H9 (cell line): ENCODE data around the gene ZBTB8OS. TPM values are rescaled to one million over a fixed set of nuclear protein-coding genes. Genes with fewer than 3 reads are reported as not detected.

ENCODE experiments used
- DNase-seq: peaks from one replicate; pipeline ENCODE4 v3.0.0-alpha.2; 2017
- H2AFZ ChIP-seq: one replicate; pipeline ENCODE4 v1.6.1; 2013; ENCODE audit warnings: mild to moderate bottlenecking, low read length, control low read depth, moderate library complexity
- H2AK5ac ChIP-seq: 2 replicates; pipeline ENCODE4 v1.6.1; 2013; ENCODE audit warnings: low read length, control low read depth, mixed read lengths; ENCODE audit not compliant: insufficient read length
- H2BK120ac ChIP-seq: one replicate; pipeline ENCODE4 v1.6.1; 2013; ENCODE audit warnings: low read depth, mild to moderate bottlenecking, low read length, control low read depth, inconsistent platforms; ENCODE audit not compliant: poor library complexity, severe bottlenecking
- H2BK12ac ChIP-seq: 2 replicates; pipeline ENCODE4 v1.6.1; 2013; ENCODE audit warnings: low read length, control low read depth, mixed read lengths, low read depth; ENCODE audit not compliant: insufficient read length
- H2BK15ac ChIP-seq: 2 replicates; pipeline ENCODE4 v1.6.1; 2013; ENCODE audit warnings: low read depth, low read length, control low read depth
- H2BK20ac ChIP-seq: one replicate; pipeline ENCODE4 v1.6.1; 2013; ENCODE audit warnings: low read depth, mild to moderate bottlenecking, low read length, control low read depth, inconsistent platforms; ENCODE audit not compliant: poor library complexity, severe bottlenecking
- H2BK5ac ChIP-seq: 2 replicates; pipeline ENCODE4 v1.6.1; 2013; ENCODE audit warnings: low read length, control low read depth, mixed read lengths; ENCODE audit not compliant: insufficient read length
- H3K14ac ChIP-seq: 2 replicates; pipeline ENCODE4 v1.6.1; 2013; ENCODE audit warnings: low read length, control low read depth; ENCODE audit not compliant: insufficient read depth
- H3K18ac ChIP-seq: 2 replicates; pipeline ENCODE4 v1.6.1; 2013; ENCODE audit warnings: low read depth, mild to moderate bottlenecking, mixed read lengths, low read length, control low read depth; ENCODE audit not compliant: insufficient read length
- H3K23ac ChIP-seq: 2 replicates; pipeline ENCODE4 v1.6.1; 2013; ENCODE audit warnings: low read length, control low read depth, mixed read lengths, low read depth; ENCODE audit not compliant: insufficient read length
- H3K23me2 ChIP-seq: 2 replicates; pipeline ENCODE4 v1.6.1; 2013; ENCODE audit warnings: low read depth, mild to moderate bottlenecking, mixed read lengths, low read length, control low read depth; ENCODE audit not compliant: insufficient read length, poor library complexity, severe bottlenecking
- H3K27ac ChIP-seq: 2 replicates; pipeline ENCODE4 v1.5.1; 2013; ENCODE audit warnings: low read length, control low read depth, mixed read lengths, low read depth; ENCODE audit not compliant: insufficient read length
- H3K27me3 ChIP-seq: 2 replicates; pipeline ENCODE4 v1.6.1; 2013; ENCODE audit warnings: low read length, control low read depth, inconsistent platforms; ENCODE audit not compliant: insufficient read depth
- H3K4ac ChIP-seq: 2 replicates; pipeline ENCODE4 v1.6.1; 2013; ENCODE audit warnings: low read depth, mild to moderate bottlenecking, control low read depth, inconsistent platforms, low read length, moderate library complexity
- H3K4me1 ChIP-seq: 2 replicates; pipeline ENCODE4 v1.6.1; 2013; ENCODE audit warnings: low read length, control low read depth, inconsistent platforms; ENCODE audit not compliant: insufficient read depth
- H3K4me2 ChIP-seq: 2 replicates; pipeline ENCODE4 v1.6.1; 2013; ENCODE audit warnings: low read length, control low read depth, mixed read lengths; ENCODE audit not compliant: insufficient read length, insufficient read depth
- H3K56ac ChIP-seq: 2 replicates; pipeline ENCODE4 v1.6.1; 2013; ENCODE audit warnings: low read depth, mild to moderate bottlenecking, mixed read lengths, low read length, control low read depth; ENCODE audit not compliant: insufficient read length
- H3K79me1 ChIP-seq: 2 replicates; pipeline ENCODE4 v1.6.1; 2013; ENCODE audit warnings: low read depth, mild to moderate bottlenecking, moderate library complexity, low read length, control low read depth, inconsistent platforms; ENCODE audit not compliant: insufficient read depth, poor library complexity, severe bottlenecking
- H3K79me2 ChIP-seq: 2 replicates; pipeline ENCODE4 v1.6.1; 2013; ENCODE audit warnings: low read length, control low read depth, inconsistent platforms; ENCODE audit not compliant: insufficient read depth
- H3K9ac ChIP-seq: 2 replicates; pipeline ENCODE4 v1.6.1; 2013; ENCODE audit warnings: low read length, control low read depth, mixed read lengths; ENCODE audit not compliant: insufficient read length; ENCODE audit errors: extremely low read depth
- H3K9me3 ChIP-seq: one replicate; pipeline ENCODE4 v1.6.1; 2013; ENCODE audit warnings: low read depth, low read length, inconsistent platforms; ENCODE audit not compliant: control insufficient read depth
- H3T11ph ChIP-seq: one replicate; pipeline ENCODE4 v1.6.1; 2013; ENCODE audit warnings: mild to moderate bottlenecking, low read length, control low read depth, inconsistent platforms
- H4K20me1 ChIP-seq: one replicate; pipeline ENCODE4 v1.6.1; 2013; ENCODE audit not compliant: control insufficient read depth, insufficient read length, insufficient read depth
- H4K5ac ChIP-seq: 2 replicates; pipeline ENCODE4 v1.6.1; 2013; ENCODE audit warnings: low read depth, mild to moderate bottlenecking, mixed read lengths, low read length, control low read depth; ENCODE audit not compliant: insufficient read length
- H4K8ac ChIP-seq: replicated peaks from 2 replicates; pipeline ENCODE4 v1.6.1; 2013; ENCODE audit warnings: low read length, control low read depth, mixed read lengths, low read depth; ENCODE audit not compliant: insufficient read length
- H4K91ac ChIP-seq: 2 replicates; pipeline ENCODE4 v1.6.1; 2013; ENCODE audit warnings: low read depth, mild to moderate bottlenecking, moderate library complexity, mixed read lengths, low read length, control low read depth; ENCODE audit not compliant: insufficient read length
- H3K27ac Mint-ChIP-seq, 3 experiments: 2 replicates in 2 of 3; 3 replicates in 1 of 3; pipeline ENCODE4 v1.8.0; 2020 to 2021; ENCODE audit warnings: mixed read lengths in 3 of 3, mild to moderate bottlenecking in 1 of 3, moderate library complexity in 1 of 3
- H3K27me3 Mint-ChIP-seq: 2 replicates; pipeline ENCODE4 v1.8.0; 2021; ENCODE audit warnings: low read depth, mild to moderate bottlenecking, moderate library complexity, mixed read lengths
- H3K36me3 Mint-ChIP-seq, 3 experiments: 2 replicates in 2 of 3; 3 replicates in 1 of 3; pipeline ENCODE4 v1.8.0; 2020 to 2021; ENCODE audit warnings: low read depth in 3 of 3, mixed read lengths in 3 of 3; ENCODE audit not compliant: insufficient read depth in 1 of 3
- H3K4me1 Mint-ChIP-seq, 2 experiments: 2 replicates each; pipeline ENCODE4 v1.8.0; 2020; ENCODE audit warnings: mixed read lengths in 2 of 2
- H3K4me3 Mint-ChIP-seq, 2 experiments: 2 replicates in 1 of 2; 3 replicates in 1 of 2; pipeline ENCODE4 v1.8.0; 2020 to 2021; ENCODE audit warnings: mild to moderate bottlenecking in 2 of 2, mixed read lengths in 2 of 2, moderate library complexity in 1 of 2
- H3K9me3 Mint-ChIP-seq, 2 experiments: 2 replicates in 1 of 2; 3 replicates in 1 of 2; pipeline ENCODE4 v1.8.0; 2020; ENCODE audit warnings: mild to moderate bottlenecking in 2 of 2, mixed read lengths in 2 of 2, moderate library complexity in 1 of 2
- CTCF ChIP-seq: fragments of 200-600 bp; sonication (generic); conservative IDR thresholded peaks from 3 replicates; pipeline ENCODE4 v1.8.0; 2021; ENCODE audit warnings: antibody characterized with exemption, mild to moderate bottlenecking
- WGBS: extraction: QIAGEN DNeasy Blood & Tissue Kit; methylation state at CpG from one replicate; pipeline ENCODE4 v1.1.7; 2013; ENCODE audit warnings: missing lambda C conversion rate, low lambda C conversion rate, mixed read lengths; ENCODE audit not compliant: insufficient read length; ENCODE audit errors: extremely low coverage; 5-methylcytosine and 5-hydroxymethylcytosine counted together
- total RNA-seq: library from RNA; stranded (reverse); gene quantifications from 2 replicates; pipeline ENCODE4 v1.2.1, GENCODE V29; 2021

ZBTB8OS gene
- total RNA-seq, 1 experiment from 2014 or later, result 59.4 TPM

GRCh38 chr1:32681509-32681908 is 31.2 kb upstream of the ZBTB8OS start:
- no peaks in the 10 kb centered on the region for H3K27me3 ChIP-seq
- TF ChIP-seq CTCF, result no peak
- no peak overlapping the region for H3K23ac ChIP-seq
- H3K27ac Mint-ChIP-seq, result peak overlapping the region in 1 of 3 experiments; percentile 30; a peak in 1 of 7 replicates
- peaks cover 43 to 87% (median 74%) of the 10 kb centered on the region in 3 experiments for H3K36me3 Mint-ChIP-seq
- no peak overlapping the region for H3K27ac ChIP-seq
- no peaks in the 10 kb centered on the region for H3K23me2 ChIP-seq
- H3K18ac ChIP-seq, result no peak overlapping the region
- H3K56ac ChIP-seq, result no peak overlapping the region
- H3K4me1 Mint-ChIP-seq, result no peaks in the 10 kb centered on the region
- no peak overlapping the region for H2BK5ac ChIP-seq
- H4K8ac ChIP-seq, result no peak overlapping the region
- no peak overlapping the region for H2BK20ac ChIP-seq
- no peaks in the 10 kb centered on the region for H3K79me2 ChIP-seq
- no peak overlapping the region for H3K4ac ChIP-seq
- H2AFZ ChIP-seq, result no peak overlapping the region
- no peak overlapping the region for H2BK120ac ChIP-seq
- H3K4me3 Mint-ChIP-seq, result no peak overlapping the region
- no peak for DNase-seq
- H3K79me1 ChIP-seq, result no peaks in the 10 kb centered on the region
- no peak overlapping the region for H3T11ph ChIP-seq
- H3K9me3 ChIP-seq, result no peaks in the 10 kb centered on the region
- WGBS, result no CpG with 5 or more reads among the region's 2 CpGs
- no peaks in the 10 kb centered on the region for H3K27me3 Mint-ChIP-seq
- no peaks in the 10 kb centered on the region for H4K20me1 ChIP-seq
- H2BK12ac ChIP-seq, result no peak overlapping the region
- H3K14ac ChIP-seq, result no peak overlapping the region
- H2AK5ac ChIP-seq, result no peak overlapping the region
- no peak overlapping the region for H4K5ac ChIP-seq
- no peak overlapping the region for H2BK15ac ChIP-seq
- no peaks in the 10 kb centered on the region for H3K4me1 ChIP-seq
- no peak overlapping the region for H4K91ac ChIP-seq
- H3K9ac ChIP-seq, result no peak overlapping the region
- H3K4me2 ChIP-seq, result no peak overlapping the region
- H3K9me3 Mint-ChIP-seq, result no peaks in the 10 kb centered on the region
